Measurements from ENCODE around the gene POU6F1. TPM values are rescaled to one million over a fixed set of nuclear protein-coding genes. Genes with fewer than 3 reads are reported as not detected.

Gene POU6F1
- total and polyA plus RNA-seq, 2 of the 8 experiments (the other 6 are each of a cell fraction or from before 2014, with no cell fraction given): 5.6 to 8.7 TPM

GRCh38 chr12:51208016-51208660 is 9.7 kb downstream of the POU6F1 start:
- no peak overlapping the region for H2AK5ac ChIP-seq (ENCODE audit: low read depth, low read length)
- H3K79me1 ChIP-seq (ENCODE audit: low read depth, low read length): no peaks in the 10 kb centered on the region
- no peak overlapping the region for H2BK12ac ChIP-seq (ENCODE audit: low read depth, low read length)
- FAIRE-seq: no peak
- no peak overlapping the region for H3K56ac ChIP-seq (replicated peaks; ENCODE audit: insufficient read length, low read depth, low read length)
- no peak overlapping the region for H3K9ac ChIP-seq (replicated peaks in 1 of 4; ENCODE audit: extremely low read depth in 1 of 4, low read depth in 3 of 4, low read length in 3 of 4)
- no peaks in the 10 kb centered on the region for H4K20me1 ChIP-seq (replicated peaks in 1 of 2; ENCODE audit: control insufficient read depth in 1 of 2, insufficient read depth in 2 of 2, low read length in 2 of 2)
- no peaks in the 10 kb centered on the region for H3K9me3 ChIP-seq (ENCODE audit: insufficient read depth in 2 of 2, low read depth in 1 of 2, low read length in 1 of 2)
- no peak overlapping the region for H3K18ac ChIP-seq (ENCODE audit: extremely low read depth, low read length)
- no peak overlapping the region for H2BK5ac ChIP-seq (ENCODE audit: low read depth, low read length)
- no peaks in the 10 kb centered on the region; a peak in 1 of 7 replicates for H3K27me3 ChIP-seq (replicated peaks in 1 of 4; ENCODE audit: control insufficient read depth in 3 of 4, extremely low read depth in 1 of 4, insufficient read depth in 3 of 4, low read length in 3 of 4)
- H2AFZ ChIP-seq (ENCODE audit: low read length): no peak overlapping the region
- no peak overlapping the region for H3K27ac ChIP-seq (ENCODE audit: low read depth, low read length)
- DNase-seq (ENCODE audit: low read depth in 1 of 2, low spot score in 2 of 2): no peak
- H3K23me2 ChIP-seq (ENCODE audit: low read depth, low read length): no peaks in the 10 kb centered on the region
- H2BK120ac ChIP-seq (replicated peaks; ENCODE audit: low read depth, low read length): no peak overlapping the region
- no peak overlapping the region for H4K8ac ChIP-seq (ENCODE audit: extremely low read depth, insufficient read depth, low read length)
- no peak overlapping the region for H3K23ac ChIP-seq (ENCODE audit: insufficient read length)
- H2BK15ac ChIP-seq (ENCODE audit: low read length): no peak overlapping the region
- 94% methylated on average over 6 of the region's 7 CpGs; no CpG with 5 or more reads in 1 of the 2 experiments for WGBS, 2 experiments (ENCODE audit: extremely low coverage in 1 of 2, insufficient coverage in 1 of 2, insufficient read length in 1 of 2, insufficient replicate concordance in 2 of 2, low coverage in 1 of 2, low lambda C conversion rate in 2 of 2, missing lambda C conversion rate in 1 of 2)
- H4K91ac ChIP-seq (replicated peaks; ENCODE audit: insufficient read length, low read length): no peak overlapping the region
- H3K4me3 ChIP-seq (ENCODE audit: extremely low read depth in 1 of 4, insufficient read depth in 2 of 4, low read depth in 3 of 4, low read length in 4 of 4): no peak overlapping the region
- ChIA-PET POLR2A (ENCODE audit: partially characterized antibody) (interaction anchor here (1.0 kb wide), 1 partner anchor 24 kb away, joined by 4 read pairs; no protein-coding TSS in a partner anchor), CTCF (ENCODE audit: partially characterized antibody) (interaction anchor here (0.6 to 1.3 kb wide), 3 partner anchors 9 to 67 kb away, joined by 3 read pairs; no protein-coding TSS in a partner anchor)
- H3K4ac ChIP-seq (replicated peaks; ENCODE audit: insufficient read length, low read depth, low read length): no peak overlapping the region
- H3K4me1 ChIP-seq (replicated peaks in 1 of 4; ENCODE audit: control insufficient read depth in 3 of 4, insufficient read depth in 4 of 4, low read length in 3 of 4): no peaks in the 10 kb centered on the region
- H3K14ac ChIP-seq (ENCODE audit: insufficient read length): no peak overlapping the region
- no peak overlapping the region for H4K5ac ChIP-seq (ENCODE audit: insufficient read length, low read depth, low read length)
- no peak overlapping the region for H2BK20ac ChIP-seq (ENCODE audit: low read length)
- no peaks in the 10 kb centered on the region for H3K79me2 ChIP-seq (ENCODE audit: control insufficient read depth in 1 of 2, insufficient read depth in 2 of 2, low read length in 2 of 2)
- H3K4me2 ChIP-seq (ENCODE audit: insufficient read depth in 1 of 2, low read depth in 2 of 2, low read length in 2 of 2): no peak overlapping the region
- no peaks in the 10 kb centered on the region for H3K36me3 ChIP-seq (ENCODE audit: control insufficient read depth in 2 of 4, insufficient read depth in 4 of 4, low read length in 3 of 4)
- TF ChIP-seq ASH2L (IDR thresholded peaks at IDR 0.05; ENCODE audit: low read length) (no peak), TAF7 (optimal IDR thresholded peaks at IDR 0.05; ENCODE audit: borderline replicate concordance, low read depth, low read length) (no peak), NANOG (IDR thresholded peaks at IDR 0.05; ENCODE audit: insufficient read depth, low read depth, low read length, poor library complexity, severe bottlenecking) (no peak), SUZ12 (IDR thresholded peaks at IDR 0.05; ENCODE audit: low read length) (no peak), CTCF (IDR thresholded peaks at IDR 0.05; ENCODE audit: control extremely low read depth in 1 of 3, insufficient read depth in 1 of 3, low read depth in 1 of 3, low read length in 3 of 3) (no peak), TAF1 (IDR thresholded peaks at IDR 0.05; ENCODE audit: low read depth, low read length) (no peak), KDM1A (IDR thresholded peaks at IDR 0.05; ENCODE audit: borderline replicate concordance, low read length) (no peak), RXRA (IDR thresholded peaks at IDR 0.05; ENCODE audit: insufficient read depth, low read depth, low read length) (no peak), FOSL1 (IDR thresholded peaks at IDR 0.05; ENCODE audit: insufficient read depth, low read depth, low read length) (no peak), CHD2 (IDR thresholded peaks at IDR 0.05; ENCODE audit: low read length) (no peak), YY1 (IDR thresholded peaks at IDR 0.05; ENCODE audit: low read depth, low read length) (no peak)

Data from H1 (cell line).